Activated naive CD4-positive, alpha-beta T cell (primary cell): Measurements from ENCODE around the gene OR2F1.

Experiments
- DNase-seq, 4 experiments: peaks; one replicate each; lab custom pipeline; 2025; lab: John Stamatoyannopoulos, UW

Gene OR2F1

GRCh38 chr7:143954544-143954943 lies at the start of gene OR2F1:
OR2F1 (plus strand) TSS chr7:143954844; CDS start chr7:143959971, 5,127 bp downstream.
- no peak for DNase-seq

- no peak for DNase-seq
These were observed 49.1 kb upstream of the OR2F1 start for GRCh38 chr7:143905509-143905908.

GRCh38 chr7:143906151-143906550 lies 48.5 kb upstream of the OR2F1 start:
- DNase-seq: no peak

- DNase-seq: no peak
These were observed 47.7 kb upstream of the OR2F1 start for GRCh38 chr7:143906895-143907294.

GRCh38 chr7:143908120-143908519 lies 46.5 kb upstream of the OR2F1 start:
- DNase-seq: no peak

GRCh38 chr7:143909863-143910262 lies 44.8 kb upstream of the OR2F1 start:
- DNase-seq: no peak

GRCh38 chr7:143910473-143911248 lies 44.0 kb upstream of the OR2F1 start:
- no peak for DNase-seq

GRCh38 chr7:143913945-143914615 lies 40.6 kb upstream of the OR2F1 start:
- DNase-seq: no peak

- no peak for DNase-seq
These were observed 39.5 kb upstream of the OR2F1 start for GRCh38 chr7:143914938-143915652.

GRCh38 chr7:143924851-143925250 lies 29.8 kb upstream of the OR2F1 start:
- no peak for DNase-seq

GRCh38 chr7:143929224-143929920 lies 25.3 kb upstream of the OR2F1 start:
- no peak for DNase-seq

GRCh38 chr7:143931739-143932138 lies 22.9 kb upstream of the OR2F1 start:
- no peak for DNase-seq

- no peak for DNase-seq
These were observed 19.9 kb upstream of the OR2F1 start, which contains the start of gene OR2F2 for GRCh38 chr7:143934526-143935325. OR2F2 (plus strand) TSS chr7:143935233; CDS start chr7:143935233, 0 bp downstream.

GRCh38 chr7:143936087-143937009 lies 18.3 kb upstream of the OR2F1 start:
- DNase-seq: no peak

- no peak for DNase-seq
These were observed 16.0 kb upstream of the OR2F1 start for GRCh38 chr7:143938379-143939243.

- no peak for DNase-seq
These were observed 9.2 kb upstream of the OR2F1 start for GRCh38 chr7:143945423-143945822.

- no peak for DNase-seq
These were observed 7.5 kb upstream of the OR2F1 start for GRCh38 chr7:143947111-143947510.

- no peak for DNase-seq
These were observed 5.9 kb upstream of the OR2F1 start for GRCh38 chr7:143948733-143949132.

- DNase-seq: no peak
These were observed 1.2 kb upstream of the OR2F1 start for GRCh38 chr7:143953421-143953820.
